ENCODE results near the gene MET. TPM values are rescaled to one million over a fixed set of nuclear protein-coding genes. Genes with fewer than 3 reads are reported as not detected.

The MET gene
- total and polyA plus RNA-seq, 4 donors, result 10.2 to 41.9 (median 25.4) TPM

- Histone ChIP-seq H3K9ac (ENCODE audit: low read depth in 1 of 2, low read length in 2 of 2) (no peak overlapping the region), H3K4me3 (ENCODE audit: low read depth in 1 of 3, low read length in 3 of 3) (no peak overlapping the region), H3K27ac (ENCODE audit: low read depth in 1 of 2, low read length in 2 of 2) (no peak overlapping the region), H3K27me3 (ENCODE audit: control insufficient read depth in 4 of 4, insufficient read depth in 4 of 4, low read length in 3 of 4) (no peaks in the 10 kb centered on the region), H3K9me3 (ENCODE audit: control insufficient read depth in 4 of 4, low read length in 3 of 4) (no peaks in the 10 kb centered on the region), H3K4me1 (ENCODE audit: control insufficient read depth in 4 of 4, insufficient read depth in 4 of 4, low read length in 3 of 4) (peaks cover 0 to 5% (median 0%) of the 10 kb centered on the region in 4 donors), H3K36me3 (ENCODE audit: control insufficient read depth in 4 of 4, insufficient read depth in 3 of 4, low read depth in 1 of 4, low read length in 3 of 4) (peaks cover 0 to 16% (median 5%) of the 10 kb centered on the region in 4 donors)
- WGBS, result 89% methylated on average over 12 of the region's 12 CpGs
- DNase-seq (ENCODE audit: low spot score), result no peak
- no peak for TF ChIP-seq EGR1 (IDR thresholded peaks at IDR 0.05; ENCODE audit: low read depth in 2 of 2)
- TF ChIP-seq, protein P1, sequence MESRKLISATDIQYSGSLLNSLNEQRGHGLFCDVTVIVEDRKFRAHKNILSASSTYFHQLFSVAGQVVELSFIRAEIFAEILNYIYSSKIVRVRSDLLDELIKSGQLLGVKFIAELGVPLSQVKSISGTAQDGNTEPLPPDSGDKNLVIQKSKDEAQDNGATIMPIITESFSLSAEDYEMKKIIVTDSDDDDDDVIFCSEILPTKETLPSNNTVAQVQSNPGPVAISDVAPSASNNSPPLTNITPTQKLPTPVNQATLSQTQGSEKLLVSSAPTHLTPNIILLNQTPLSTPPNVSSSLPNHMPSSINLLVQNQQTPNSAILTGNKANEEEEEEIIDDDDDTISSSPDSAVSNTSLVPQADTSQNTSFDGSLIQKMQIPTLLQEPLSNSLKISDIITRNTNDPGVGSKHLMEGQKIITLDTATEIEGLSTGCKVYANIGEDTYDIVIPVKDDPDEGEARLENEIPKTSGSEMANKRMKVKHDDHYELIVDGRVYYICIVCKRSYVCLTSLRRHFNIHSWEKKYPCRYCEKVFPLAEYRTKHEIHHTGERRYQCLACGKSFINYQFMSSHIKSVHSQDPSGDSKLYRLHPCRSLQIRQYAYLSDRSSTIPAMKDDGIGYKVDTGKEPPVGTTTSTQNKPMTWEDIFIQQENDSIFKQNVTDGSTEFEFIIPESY (IDR thresholded peaks at IDR 0.05), result no peak
- TF ChIP-seq JUND (IDR thresholded peaks at IDR 0.05), result no peak
- no peak for TF ChIP-seq RAD21 (IDR thresholded peaks at IDR 0.05)
- TF ChIP-seq RXRA (IDR thresholded peaks at IDR 0.05), result no peak
- TF ChIP-seq GABPA (IDR thresholded peaks at IDR 0.05 in 1 of 2, conservative IDR thresholded peaks at IDR 0.05 in 1 of 2), result no peak
- TF ChIP-seq HNF4A (conservative IDR thresholded peaks at IDR 0.05), result no peak
- no peak for TF ChIP-seq TAF1 (conservative IDR thresholded peaks at IDR 0.05)
- TF ChIP-seq HNF4G (IDR thresholded peaks at IDR 0.05), result no peak
- TF ChIP-seq, protein P2, sequence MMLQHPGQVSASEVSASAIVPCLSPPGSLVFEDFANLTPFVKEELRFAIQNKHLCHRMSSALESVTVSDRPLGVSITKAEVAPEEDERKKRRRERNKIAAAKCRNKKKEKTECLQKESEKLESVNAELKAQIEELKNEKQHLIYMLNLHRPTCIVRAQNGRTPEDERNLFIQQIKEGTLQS (IDR thresholded peaks at IDR 0.05), result no peak
- no peak for TF ChIP-seq FOXA2 (IDR thresholded peaks at IDR 0.05)
- no peak for TF ChIP-seq YY1 (IDR thresholded peaks at IDR 0.05)
These were observed 27.1 kb downstream of the MET start for GRCh38 chr7:116698930-116699721.

- no peak overlapping the region for H3K4me3 ChIP-seq (ENCODE audit: low read depth in 1 of 3, low read length in 3 of 3)
- H3K9me3 ChIP-seq (ENCODE audit: control insufficient read depth in 4 of 4, low read length in 3 of 4), result no peaks in the 10 kb centered on the region
- DNase-seq (ENCODE audit: low spot score), result no peak
- 92% methylated on average over 6 of the region's 6 CpGs for WGBS
- no peak overlapping the region for H3K27ac ChIP-seq (ENCODE audit: low read depth in 1 of 2, low read length in 2 of 2)
- no peaks in the 10 kb centered on the region for H3K27me3 ChIP-seq (ENCODE audit: control insufficient read depth in 4 of 4, insufficient read depth in 4 of 4, low read length in 3 of 4)
- TF ChIP-seq SP1 (IDR thresholded peaks at IDR 0.05) (no peak), TAF1 (conservative IDR thresholded peaks at IDR 0.05) (no peak), NR2F2 (IDR thresholded peaks at IDR 0.05) (no peak), REST (IDR thresholded peaks at IDR 0.05) (no peak), YY1 (IDR thresholded peaks at IDR 0.05) (no peak), GABPA (IDR thresholded peaks at IDR 0.05 in 1 of 2, conservative IDR thresholded peaks at IDR 0.05 in 1 of 2) (no peak), MAX (IDR thresholded peaks at IDR 0.05) (no peak), HNF4G (IDR thresholded peaks at IDR 0.05) (no peak), EGR1 (IDR thresholded peaks at IDR 0.05; ENCODE audit: low read depth in 2 of 2) (no peak), FOXA1 (IDR thresholded peaks at IDR 0.05) (no peak), HNF4A (conservative IDR thresholded peaks at IDR 0.05) (no peak), JUND (IDR thresholded peaks at IDR 0.05) (no peak), FOXA2 (IDR thresholded peaks at IDR 0.05) (no peak), RAD21 (IDR thresholded peaks at IDR 0.05) (no peak)
- TF ChIP-seq, protein P1 (IDR thresholded peaks at IDR 0.05), result no peak
- TF ChIP-seq, protein P3, sequence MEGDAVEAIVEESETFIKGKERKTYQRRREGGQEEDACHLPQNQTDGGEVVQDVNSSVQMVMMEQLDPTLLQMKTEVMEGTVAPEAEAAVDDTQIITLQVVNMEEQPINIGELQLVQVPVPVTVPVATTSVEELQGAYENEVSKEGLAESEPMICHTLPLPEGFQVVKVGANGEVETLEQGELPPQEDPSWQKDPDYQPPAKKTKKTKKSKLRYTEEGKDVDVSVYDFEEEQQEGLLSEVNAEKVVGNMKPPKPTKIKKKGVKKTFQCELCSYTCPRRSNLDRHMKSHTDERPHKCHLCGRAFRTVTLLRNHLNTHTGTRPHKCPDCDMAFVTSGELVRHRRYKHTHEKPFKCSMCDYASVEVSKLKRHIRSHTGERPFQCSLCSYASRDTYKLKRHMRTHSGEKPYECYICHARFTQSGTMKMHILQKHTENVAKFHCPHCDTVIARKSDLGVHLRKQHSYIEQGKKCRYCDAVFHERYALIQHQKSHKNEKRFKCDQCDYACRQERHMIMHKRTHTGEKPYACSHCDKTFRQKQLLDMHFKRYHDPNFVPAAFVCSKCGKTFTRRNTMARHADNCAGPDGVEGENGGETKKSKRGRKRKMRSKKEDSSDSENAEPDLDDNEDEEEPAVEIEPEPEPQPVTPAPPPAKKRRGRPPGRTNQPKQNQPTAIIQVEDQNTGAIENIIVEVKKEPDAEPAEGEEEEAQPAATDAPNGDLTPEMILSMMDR (IDR thresholded peaks at IDR 0.05; ENCODE audit: low read depth, low read length, missing input control), result no peak
- TF ChIP-seq, protein P2 (IDR thresholded peaks at IDR 0.05), result no peak
- H3K9ac ChIP-seq (ENCODE audit: low read depth in 1 of 2, low read length in 2 of 2), result no peak overlapping the region
- peaks cover 0 to 5% (median 0%) of the 10 kb centered on the region in 4 donors for H3K4me1 ChIP-seq (ENCODE audit: control insufficient read depth in 4 of 4, insufficient read depth in 4 of 4, low read length in 3 of 4)
- H3K36me3 ChIP-seq (ENCODE audit: control insufficient read depth in 4 of 4, insufficient read depth in 3 of 4, low read depth in 1 of 4, low read length in 3 of 4), result peaks cover 0 to 16% (median 5%) of the 10 kb centered on the region in 4 donors
These were observed 27.7 kb downstream of the MET start for GRCh38 chr7:116699722-116700120.
